ENCODE measurements around the gene CAMK2N2. TPM values are rescaled to one million over a fixed set of nuclear protein-coding genes. Genes with fewer than 3 reads are reported as not detected.

CAMK2N2 gene
- total and polyA plus RNA-seq, 4 donors: 0.03 to 0.58 (median 0.17) TPM

DNA sequence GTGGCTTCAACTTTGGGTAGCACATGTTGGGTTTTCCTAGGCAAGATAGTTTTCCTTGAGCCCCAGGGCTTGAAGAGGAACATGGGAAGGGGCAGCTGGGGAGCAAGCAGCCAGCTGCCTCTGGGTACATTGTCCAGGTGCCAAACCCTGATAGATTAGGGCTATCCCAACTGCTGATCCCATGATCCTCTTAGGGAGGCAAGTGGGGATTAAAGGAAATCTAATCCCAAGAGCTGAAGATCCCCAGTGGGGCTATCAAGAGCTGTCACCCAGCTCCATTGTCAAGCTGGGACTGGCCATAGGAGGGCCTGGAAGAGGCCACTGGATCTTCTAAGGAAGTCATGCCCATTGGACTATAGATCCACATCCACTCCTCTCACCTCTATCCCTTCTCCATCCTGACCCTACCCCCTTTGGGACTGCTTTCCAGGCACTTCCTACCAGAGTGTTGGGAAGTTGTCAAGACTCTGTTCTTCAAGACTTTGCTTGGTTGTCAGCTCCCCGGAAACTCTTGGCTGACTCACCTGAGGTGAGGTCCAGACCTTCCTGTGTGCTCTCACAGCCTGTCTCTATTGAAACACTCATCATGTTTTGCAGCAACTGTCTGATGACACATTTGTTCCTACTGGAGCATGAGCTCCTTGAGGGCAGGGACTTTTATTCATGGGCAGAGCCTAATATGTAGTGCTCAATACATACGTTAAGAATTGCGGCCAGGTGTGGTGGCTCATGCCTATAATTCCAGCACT lies 5.9 kb downstream of the CAMK2N2 start:
- no peak overlapping the region for H3K27ac ChIP-seq (ENCODE audit: low read depth in 1 of 2, low read length in 1 of 2)
- 95 to 97% methylated on average over 3 of the region's 3 CpGs for WGBS, 2 donors
- no peaks in the 10 kb centered on the region for H3K9me3 ChIP-seq (ENCODE audit: control insufficient read depth in 4 of 4, insufficient read depth in 3 of 4, low read length in 3 of 4)
- peaks cover 0 to 14% (median 10%) of the 10 kb centered on the region in 3 donors for H3K27me3 ChIP-seq (ENCODE audit: control insufficient read depth in 3 of 3, insufficient read depth in 3 of 3, low read length in 2 of 3)
- no peak for ATAC-seq (ENCODE audit: insufficient read depth, low FRiP score)
- no peak for TF ChIP-seq CTCF (IDR thresholded peaks at IDR 0.05; ENCODE audit: control extremely low read depth, extremely low read depth)
- no peak overlapping the region for H3K4me3 ChIP-seq
- H3K9ac ChIP-seq (ENCODE audit: insufficient read depth in 1 of 2, low read length in 2 of 2): no peak overlapping the region
- DNase-seq: no peak
- H3K4me1 ChIP-seq (ENCODE audit: control insufficient read depth in 5 of 5, insufficient read depth in 5 of 5, low read length in 5 of 5): peaks cover 0 to 8% (median 0%) of the 10 kb centered on the region in 5 donors
- peaks cover 0 to 4% (median 0%) of the 10 kb centered on the region in 4 donors for H3K36me3 ChIP-seq (ENCODE audit: control insufficient read depth in 4 of 4, insufficient read depth in 4 of 4, low read length in 4 of 4)

- Histone ChIP-seq H3K27ac (ENCODE audit: low read depth in 1 of 2, low read length in 1 of 2) (peak overlapping the region in 1 of 2 donors; percentile 71), H3K27me3 (ENCODE audit: control insufficient read depth in 3 of 3, insufficient read depth in 3 of 3, low read length in 2 of 3) (no peaks in the 10 kb centered on the region), H3K9me3 (ENCODE audit: control insufficient read depth in 4 of 4, insufficient read depth in 3 of 4, low read length in 3 of 4) (no peaks in the 10 kb centered on the region), H3K4me3 (peak overlapping the region; percentile 80), H3K36me3 (ENCODE audit: control insufficient read depth in 4 of 4, insufficient read depth in 4 of 4, low read length in 4 of 4) (peaks cover 0 to 6% (median under 1%) of the 10 kb centered on the region in 4 donors), H3K4me1 (ENCODE audit: control insufficient read depth in 5 of 5, insufficient read depth in 5 of 5, low read length in 5 of 5) (peaks cover 0 to 13% (median 3%) of the 10 kb centered on the region in 5 donors), H3K9ac (ENCODE audit: insufficient read depth in 1 of 2, low read length in 2 of 2) (peak overlapping the region in 1 of 2 donors; percentile 39)
- TF ChIP-seq CTCF (IDR thresholded peaks at IDR 0.05; ENCODE audit: control extremely low read depth, extremely low read depth): peak; percentile 78
- ATAC-seq (ENCODE audit: insufficient read depth, low FRiP score): peak; percentile 83
- peak; percentile 78 to 81 (median 81) for DNase-seq
- WGBS, 2 donors: 13 to 15% methylated on average over 20 of the region's 20 CpGs
Observed at GRCh38 chr3:184250167-184250828, 11.1 kb downstream of the CAMK2N2 start.

DNA sequence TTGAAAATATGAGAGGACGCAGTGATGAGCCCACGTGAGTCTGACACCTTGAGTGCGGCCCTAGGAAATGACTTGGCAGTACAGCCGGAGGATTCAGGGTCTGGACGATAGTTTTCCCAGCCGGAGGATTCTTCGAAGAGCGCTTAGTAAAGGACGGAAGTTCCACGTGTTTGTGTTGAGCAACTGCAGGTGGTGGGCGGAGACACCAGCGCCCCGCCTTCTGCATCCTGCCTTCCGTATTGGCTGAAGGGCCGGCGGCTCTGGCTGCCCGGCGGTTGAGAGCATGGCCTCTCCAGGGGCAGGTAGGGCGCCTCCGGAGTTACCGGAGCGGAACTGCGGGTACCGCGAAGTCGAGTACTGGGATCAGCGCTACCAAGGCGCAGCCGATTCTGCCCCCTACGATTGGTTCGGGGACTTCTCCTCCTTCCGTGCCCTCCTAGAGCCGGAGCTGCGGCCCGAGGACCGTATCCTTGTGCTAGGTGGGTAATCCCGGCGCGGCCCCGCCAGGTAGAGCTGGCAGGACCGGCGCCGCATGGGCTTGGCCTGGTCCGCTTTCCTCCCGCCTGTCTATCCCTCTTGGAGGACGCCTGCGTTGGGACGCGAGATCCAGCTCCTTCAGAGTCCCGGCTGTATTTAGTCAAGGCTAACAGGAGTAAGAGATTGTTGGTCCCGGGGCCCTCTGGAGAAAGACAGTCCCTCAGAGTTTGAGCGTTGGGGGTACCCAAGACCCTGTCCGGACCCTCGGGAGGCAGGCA lies 11.8 kb downstream of the CAMK2N2 start, which contains the start of gene EEF1AKMT4:
Gene EEF1AKMT4 (plus strand): TSS at position 261 of the 755 bp plus-strand sequence. CDS start 23 bp downstream, at position 284.
- peak within 1 kb of the TSS; percentile 87 to 91 for H3K27ac ChIP-seq (ENCODE audit: low read depth in 1 of 2, low read length in 1 of 2)
- 0% methylated on average over 54 of the region's 54 CpGs for WGBS, 2 donors

More for the DNA sequence above, 11.8 kb downstream of the CAMK2N2 start, which contains the start of gene EEF1AKMT4:
- Histone ChIP-seq H3K27me3 (ENCODE audit: control insufficient read depth in 3 of 3, insufficient read depth in 3 of 3, low read length in 2 of 3) (no peaks in the 10 kb centered on the region), H3K36me3 (ENCODE audit: control insufficient read depth in 4 of 4, insufficient read depth in 4 of 4, low read length in 4 of 4) (peaks cover 0 to 13% (median 7%) of the 10 kb centered on the region in 4 donors), H3K4me1 (ENCODE audit: control insufficient read depth in 5 of 5, insufficient read depth in 5 of 5, low read length in 5 of 5) (peaks cover 0 to 13% (median 3%) of the 10 kb centered on the region in 5 donors), H3K4me3 (peak within 1 kb of the TSS; percentile 100), H3K9ac (ENCODE audit: insufficient read depth in 1 of 2, low read length in 2 of 2) (peak within 1 kb of the TSS; percentile 39 to 75), H3K9me3 (ENCODE audit: control insufficient read depth in 4 of 4, insufficient read depth in 3 of 4, low read length in 3 of 4) (no peaks in the 10 kb centered on the region)
- peak; percentile 96 for ATAC-seq (ENCODE audit: insufficient read depth, low FRiP score)
- peak; percentile 17 for TF ChIP-seq CTCF (IDR thresholded peaks at IDR 0.05; ENCODE audit: control extremely low read depth, extremely low read depth)
- DNase-seq: peak; percentile 95 to 98 (median 96)

All from lung (tissue), 12 donors.